Lower lobe of right lung (tissue), 2 donors: ENCODE data around the gene GNAI1. TPM values are rescaled to one million over a fixed set of nuclear protein-coding genes. Genes with fewer than 3 reads are reported as not detected.

ENCODE experiments used
- ATAC-seq, 2 donors: fragments of 200-7000 bp; cut with Tn5 transposase; one replicate each; pipeline ENCODE4 v1.9.1; 2020 to 2022; ENCODE audit warnings: mild to moderate bottlenecking in 2 of 2, moderate library complexity in 2 of 2
- DNase-seq: peaks from one replicate; pipeline ENCODE4 v3.0.0-alpha.2; 2020
- H3K27ac ChIP-seq: fragments of 200-600 bp; one replicate; pipeline ENCODE4 v1.8.0; 2022
- H3K27me3 ChIP-seq: fragments of 200-600 bp; one replicate; pipeline ENCODE4 v1.8.0; 2022; ENCODE audit warnings: low read depth
- H3K36me3 ChIP-seq: fragments of 200-600 bp; one replicate; pipeline ENCODE4 v1.8.0; 2022; ENCODE audit warnings: mild to moderate bottlenecking
- H3K4me1 ChIP-seq: fragments of 200-600 bp; one replicate; pipeline ENCODE4 v1.8.0; 2022
- H3K4me3 ChIP-seq: fragments of 200-600 bp; one replicate; pipeline ENCODE4 v1.8.0; 2022; ENCODE audit warnings: mild to moderate bottlenecking
- H3K9me3 ChIP-seq: fragments of 200-600 bp; one replicate; pipeline ENCODE4 v1.8.0; 2022
- CTCF ChIP-seq: fragments of 200-600 bp; IDR thresholded peaks from one replicate; pipeline ENCODE4 v1.8.0; 2022; ENCODE audit warnings: antibody characterized with exemption, mild to moderate bottlenecking
- intact Hi-C: fragments of 100-400 bp; cut with DNase I; formaldehyde crosslinking; loops from one replicate; pipeline ENCODE4 v1.11.0; 2022
- long read RNA-seq: library from polyadenylated mRNA; unstranded; transcript quantifications from one replicate; pipeline ENCODE4 v2.0.0, GENCODE V29; 2021
- total RNA-seq: library from RNA; stranded (reverse); fragmentation: NEBNext Ultra II Directional; extraction: Animal tissue kit (Norgen Biotek cat#: 25700); gene quantifications from one replicate; pipeline ENCODE4 v1.2.1, GENCODE V29; 2021
- donor health status: DM: no; HTN: yes; CAD: no; lungs with severe emphysema.

Gene GNAI1
- total RNA-seq: 32.1 TPM
- long read RNA-seq, full-length matches to known transcripts: 78 of 86 reads
- long read RNA-seq, partial matches to known transcripts: 3 of 86 reads
- long read RNA-seq, other reads (novel, unspliced or antisense): 5 of 86 reads

GRCh38 chr7:80134536-80135308 is at the start of gene GNAI1:
Gene GNAI1, plus strand, starts transcription at chr7:80134831. Its CDS starts 330 bp downstream, at chr7:80135161.
- Histone ChIP-seq H3K9me3 (no peaks in the 10 kb centered on the region), H3K36me3 (no peaks in the 10 kb centered on the region), H3K27ac (peak within 1 kb of the TSS; percentile 87), H3K4me3 (peak within 1 kb of the TSS; percentile 95), H3K4me1 (peaks cover 29% of the 10 kb centered on the region), H3K27me3 (no peaks in the 10 kb centered on the region)
- peak; percentile 90 to 94 for ATAC-seq
- TF ChIP-seq CTCF: peak; percentile 41
- intact Hi-C loops: no loop called here
- DNase-seq: peak; percentile 71

GRCh38 chr7:80087051-80087770 is 47.4 kb upstream of the GNAI1 start:
- H3K27ac ChIP-seq: peak overlapping the region; percentile 38
- ATAC-seq (peak in 1 of 2 donors; percentile 12), DNase-seq (no peak)
- no peak overlapping the region for H3K4me3 ChIP-seq
- no peaks in the 10 kb centered on the region for H3K36me3 ChIP-seq
- H3K9me3 ChIP-seq: no peaks in the 10 kb centered on the region
- no peak for TF ChIP-seq CTCF
- H3K27me3 ChIP-seq: no peaks in the 10 kb centered on the region
- H3K4me1 ChIP-seq: peaks cover 17% of the 10 kb centered on the region
- intact Hi-C loops: no loop called here

- Histone ChIP-seq H3K36me3 (no peaks in the 10 kb centered on the region), H3K27ac (no peak overlapping the region), H3K4me3 (no peak overlapping the region), H3K9me3 (no peaks in the 10 kb centered on the region), H3K27me3 (no peaks in the 10 kb centered on the region), H3K4me1 (peaks cover 17% of the 10 kb centered on the region)
- no peak for DNase-seq
- ATAC-seq: no peak
- TF ChIP-seq CTCF: no peak
- intact Hi-C loops: no loop called here
Observed at GRCh38 chr7:80087771-80088170, 46.9 kb upstream of the GNAI1 start.

- Histone ChIP-seq H3K27me3 (no peaks in the 10 kb centered on the region), H3K9me3 (no peaks in the 10 kb centered on the region), H3K4me3 (no peak overlapping the region), H3K36me3 (no peaks in the 10 kb centered on the region), H3K4me1 (peaks cover 17% of the 10 kb centered on the region), H3K27ac (no peak overlapping the region)
- intact Hi-C loops: no loop called here
- TF ChIP-seq CTCF: no peak
- DNase-seq (no peak), ATAC-seq (peak in 1 of 2 donors; percentile 15)
Observed at GRCh38 chr7:80088705-80089104, 45.9 kb upstream of the GNAI1 start.

GRCh38 chr7:80089366-80089765 is 45.3 kb upstream of the GNAI1 start:
- no peak overlapping the region for H3K27ac ChIP-seq

More at GRCh38 chr7:80089366-80089765, 45.3 kb upstream of the GNAI1 start:
- Histone ChIP-seq H3K4me3 (no peak overlapping the region), H3K9me3 (no peaks in the 10 kb centered on the region), H3K36me3 (no peaks in the 10 kb centered on the region), H3K4me1 (peaks cover 17% of the 10 kb centered on the region), H3K27me3 (no peaks in the 10 kb centered on the region)
- no peak for TF ChIP-seq CTCF
- intact Hi-C loops: no loop called here
- no peak for DNase-seq
- ATAC-seq: no peak
